Peyer's patch (tissue), 4 donors: ENCODE data around the gene KIFBP. TPM values are rescaled to one million over a fixed set of nuclear protein-coding genes. Genes with fewer than 3 reads are reported as not detected.
"Not testable (repeated sequence)": the region's sequence is repeated elsewhere in the genome, so short reads cannot be mapped to it uniquely, and the experiment has no call there.

Experiments
- DNase-seq, 3 donors: peaks; one replicate each; pipeline ENCODE4 v3.0.0-alpha.2; 2017 to 2019
- H3K27ac ChIP-seq, 4 donors: fragments of 200-600 bp; sonication (generic); one replicate each; pipeline ENCODE4 v1.5.1; 2016 to 2019
- H3K27me3 ChIP-seq, 2 donors: fragments of 200-600 bp; sonication (generic); one replicate each; pipeline ENCODE4 v1.5.1; 2019
- H3K36me3 ChIP-seq, 3 donors: fragments of 200-600 bp; sonication (generic); one replicate each; pipeline ENCODE4 v1.5.1; 2016 to 2019
- H3K4me1 ChIP-seq, 4 donors: fragments of 200-600 bp; sonication (generic); one replicate each; pipeline ENCODE4 v1.5.1; 2016 to 2019
- H3K4me3 ChIP-seq, 4 donors: fragments of 200-600 bp; sonication (generic); 1 replicate in 3 of 4; 2 replicates in 1 of 4; pipeline ENCODE4 v1.5.1; 2016 to 2019; ENCODE audit warnings: mild to moderate bottlenecking in 1 of 4
- H3K9me3 ChIP-seq, 4 donors: fragments of 200-600 bp; sonication (generic); one replicate each; pipeline ENCODE4 v1.5.1; 2016 to 2019; ENCODE audit warnings: mild to moderate bottlenecking in 1 of 4
- POLR2A ChIP-seq, 2 donors: fragments of 450-650 bp; IDR thresholded peaks; one replicate each; pipeline ENCODE4 v1.5.1; 2017; ENCODE audit warnings: antibody characterized with exemption in 2 of 2, mild to moderate bottlenecking in 2 of 2, moderate library complexity in 2 of 2
- total RNA-seq, 4 donors: library from RNA; depleted of rRNA; stranded (reverse); fragments of >200 nt; gene quantifications; one replicate each; pipeline ENCODE4 v1.1.0, GENCODE V29; 2016
- TF ChIP-seq, protein P1 (sequence below), 6 experiments: fragments of 450-650 bp in 4 of 6; fragments of 200-600 bp in 2 of 6; sonication (generic) in 1 of 6; IDR thresholded peaks; one replicate each; pipeline ENCODE4 v1.5.1; 2017 to 2019; ENCODE audit warnings: antibody characterized with exemption in 6 of 6, mild to moderate bottlenecking in 3 of 6, moderate library complexity in 1 of 6

The KIFBP gene
- total RNA-seq, 4 donors from 2014 or later, result 13.1 to 20.7 (median 19.9) TPM

DNA sequence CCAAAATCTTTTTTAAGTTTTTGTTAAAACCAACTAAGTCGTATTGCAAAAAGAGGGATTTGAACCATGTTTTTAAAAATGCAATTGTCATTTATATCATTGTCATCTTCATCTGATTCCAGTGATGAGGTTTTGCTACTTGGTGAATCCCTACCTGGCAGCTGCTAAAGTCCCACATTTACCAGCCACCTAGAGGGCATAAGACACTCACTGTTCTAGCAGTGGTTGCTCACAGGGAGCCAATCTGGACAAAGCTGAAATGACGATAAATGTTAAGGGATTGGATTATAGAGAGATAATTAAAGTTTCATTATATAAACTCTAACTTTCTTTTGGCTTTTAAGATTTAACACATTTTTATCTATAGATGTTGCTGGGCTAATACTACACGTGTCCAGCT lies 18.7 kb downstream of the KIFBP start:
- Histone ChIP-seq H3K4me1 (no peaks in the 10 kb centered on the region), H3K27ac (no peak overlapping the region), H3K9me3 (no peaks in the 10 kb centered on the region), H3K36me3 (peaks cover 0 to 55% (median 0%) of the 10 kb centered on the region in 3 donors), H3K4me3 (no peak overlapping the region), H3K27me3 (no peaks in the 10 kb centered on the region)
- no peak for TF ChIP-seq POLR2A (IDR thresholded peaks at IDR 0.05)
- TF ChIP-seq, protein P1, sequence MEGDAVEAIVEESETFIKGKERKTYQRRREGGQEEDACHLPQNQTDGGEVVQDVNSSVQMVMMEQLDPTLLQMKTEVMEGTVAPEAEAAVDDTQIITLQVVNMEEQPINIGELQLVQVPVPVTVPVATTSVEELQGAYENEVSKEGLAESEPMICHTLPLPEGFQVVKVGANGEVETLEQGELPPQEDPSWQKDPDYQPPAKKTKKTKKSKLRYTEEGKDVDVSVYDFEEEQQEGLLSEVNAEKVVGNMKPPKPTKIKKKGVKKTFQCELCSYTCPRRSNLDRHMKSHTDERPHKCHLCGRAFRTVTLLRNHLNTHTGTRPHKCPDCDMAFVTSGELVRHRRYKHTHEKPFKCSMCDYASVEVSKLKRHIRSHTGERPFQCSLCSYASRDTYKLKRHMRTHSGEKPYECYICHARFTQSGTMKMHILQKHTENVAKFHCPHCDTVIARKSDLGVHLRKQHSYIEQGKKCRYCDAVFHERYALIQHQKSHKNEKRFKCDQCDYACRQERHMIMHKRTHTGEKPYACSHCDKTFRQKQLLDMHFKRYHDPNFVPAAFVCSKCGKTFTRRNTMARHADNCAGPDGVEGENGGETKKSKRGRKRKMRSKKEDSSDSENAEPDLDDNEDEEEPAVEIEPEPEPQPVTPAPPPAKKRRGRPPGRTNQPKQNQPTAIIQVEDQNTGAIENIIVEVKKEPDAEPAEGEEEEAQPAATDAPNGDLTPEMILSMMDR (IDR thresholded peaks at IDR 0.05), result no peak
- DNase-seq, result no peak

DNA sequence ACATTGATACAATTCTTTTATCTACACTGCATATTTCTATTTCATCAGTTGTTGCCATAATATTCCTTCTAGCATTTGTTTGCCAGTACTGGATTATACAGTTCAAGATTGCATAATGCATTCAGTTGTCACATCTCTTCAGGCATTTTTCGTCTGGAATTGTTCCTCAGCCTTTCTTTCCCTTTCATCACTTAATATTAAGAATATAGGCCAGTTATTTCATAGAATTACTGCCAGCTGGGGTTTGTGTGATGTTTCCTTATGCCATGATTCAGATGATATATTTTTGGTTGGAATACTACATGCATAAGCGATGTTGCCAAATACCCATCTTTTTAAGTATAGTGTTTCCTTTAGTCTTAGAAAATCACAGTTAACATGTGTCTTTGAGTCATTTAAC lies 20.8 kb downstream of the KIFBP start:
- peaks cover 0 to 60% (median 0%) of the 10 kb centered on the region in 3 donors for H3K36me3 ChIP-seq
- TF ChIP-seq, protein P1 (IDR thresholded peaks at IDR 0.05), result no peak
- no peak for TF ChIP-seq POLR2A (IDR thresholded peaks at IDR 0.05)

DNA sequence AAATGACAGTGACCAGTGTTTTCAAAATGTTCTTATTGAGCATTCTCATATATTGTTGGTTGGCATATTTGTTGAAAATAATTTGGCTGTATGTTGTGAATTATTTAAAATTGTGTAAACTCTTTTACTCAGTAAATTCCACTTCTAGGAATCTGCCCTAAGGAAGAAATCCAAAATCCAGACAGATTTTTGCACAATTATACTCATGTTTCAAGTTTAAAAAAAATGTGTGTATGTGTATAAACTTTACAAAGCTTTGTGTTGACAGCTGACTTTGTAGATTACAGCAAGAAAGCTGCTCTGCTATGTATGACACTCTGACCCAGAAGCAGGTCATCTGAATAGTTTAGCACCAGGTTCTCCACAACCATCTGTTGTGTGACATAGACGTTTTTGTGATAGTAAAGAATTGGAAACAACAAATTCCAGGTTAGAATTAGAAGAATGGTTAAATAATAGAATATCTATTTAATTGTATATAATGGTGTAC lies 21.6 kb downstream of the KIFBP start:
- Histone ChIP-seq H3K27me3 (no peaks in the 10 kb centered on the region), H3K4me3 (no peak overlapping the region), H3K36me3 (peaks cover 0 to 64% (median 0%) of the 10 kb centered on the region in 3 donors), H3K4me1 (no peaks in the 10 kb centered on the region), H3K27ac (no peak overlapping the region), H3K9me3 (no peaks in the 10 kb centered on the region)
- TF ChIP-seq, protein P1 (IDR thresholded peaks at IDR 0.05), result no peak
- TF ChIP-seq POLR2A (IDR thresholded peaks at IDR 0.05), result no peak
- no peak for DNase-seq

More for the DNA sequence above, 20.8 kb downstream of the KIFBP start:
- Histone ChIP-seq H3K27ac (no peak overlapping the region), H3K4me1 (no peaks in the 10 kb centered on the region), H3K27me3 (no peaks in the 10 kb centered on the region), H3K9me3 (no peaks in the 10 kb centered on the region), H3K4me3 (no peak overlapping the region)
- no peak for DNase-seq

DNA sequence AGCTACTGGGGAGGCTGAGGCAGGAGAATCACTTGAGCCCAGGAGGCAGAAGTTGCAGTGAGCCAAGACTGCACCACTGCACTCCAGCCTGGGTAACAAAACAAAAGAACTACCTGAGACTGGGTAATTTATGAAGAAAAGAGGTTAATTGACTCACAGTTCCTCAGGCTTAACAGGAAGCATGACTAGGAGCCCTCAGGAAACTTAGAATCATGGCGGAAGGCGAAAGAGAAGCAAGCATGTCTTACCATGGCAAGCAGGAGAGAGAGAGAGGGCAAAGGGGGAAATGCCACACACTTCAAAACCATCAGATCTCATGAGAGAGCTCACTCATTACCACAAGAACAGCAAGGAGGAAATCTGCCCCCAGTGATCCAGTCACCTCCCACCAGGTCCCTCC lies 24.2 kb downstream of the KIFBP start:
- not testable (repeated sequence) for H3K27ac ChIP-seq, H3K27me3 ChIP-seq, DNase-seq, H3K9me3 ChIP-seq, H3K4me3 ChIP-seq, H3K4me1 ChIP-seq
- peaks cover 0 to 60% (median 0%) of the 10 kb centered on the region in 3 donors for H3K36me3 ChIP-seq

DNA sequence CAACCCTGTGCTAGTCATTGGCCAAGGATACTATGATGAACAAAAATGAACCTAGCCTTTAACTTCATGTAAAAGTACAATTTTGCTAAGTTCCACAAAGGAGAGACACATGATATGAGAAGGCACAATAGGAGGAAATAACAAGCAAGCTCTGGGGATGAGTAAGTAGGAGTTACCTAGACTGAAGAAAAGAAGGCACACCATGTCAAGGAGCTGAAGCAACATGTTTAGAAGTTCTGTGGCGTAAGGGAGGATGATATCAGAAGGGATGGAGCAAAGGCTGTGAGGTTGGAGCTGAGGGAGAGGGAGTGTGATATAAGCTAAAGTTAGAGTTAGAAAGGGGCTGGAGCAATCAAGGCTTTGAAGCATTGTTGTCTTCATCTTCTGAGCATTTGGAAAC lies 25.6 kb downstream of the KIFBP start:
- no peaks in the 10 kb centered on the region for H3K27me3 ChIP-seq
- TF ChIP-seq, protein P1 (IDR thresholded peaks at IDR 0.05), result no peak
- TF ChIP-seq POLR2A (IDR thresholded peaks at IDR 0.05), result no peak
- DNase-seq, result no peak
- no peaks in the 10 kb centered on the region for H3K9me3 ChIP-seq
- no peak overlapping the region for H3K4me3 ChIP-seq
- H3K36me3 ChIP-seq, result peaks cover 0 to 57% (median 0%) of the 10 kb centered on the region in 3 donors
- no peaks in the 10 kb centered on the region for H3K4me1 ChIP-seq
- no peak overlapping the region for H3K27ac ChIP-seq

DNA sequence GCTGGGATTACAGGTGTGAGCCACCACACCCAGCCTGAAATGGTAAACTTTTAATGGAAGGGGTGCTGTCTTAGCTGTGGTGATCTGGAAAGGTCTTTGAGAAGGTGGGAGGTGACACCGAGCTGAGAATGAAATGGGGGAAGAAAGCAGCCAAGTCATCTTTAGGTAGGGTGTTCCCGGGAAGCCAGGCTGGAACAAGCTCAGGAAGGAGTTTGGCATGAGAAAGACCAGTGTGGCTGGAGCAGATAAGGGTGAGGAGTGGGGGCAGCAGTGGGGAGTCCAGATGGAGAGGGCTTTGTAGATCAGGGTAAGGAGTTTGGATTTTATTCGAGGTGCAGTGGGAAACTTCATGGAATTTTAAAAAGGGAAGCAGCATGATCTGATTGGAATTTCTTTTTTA lies 30.0 kb downstream of the KIFBP start:
- Histone ChIP-seq H3K9me3 (no peaks in the 10 kb centered on the region), H3K4me1 (no peaks in the 10 kb centered on the region), H3K4me3 (no peak overlapping the region), H3K36me3 (peaks cover 0 to 29% (median 0%) of the 10 kb centered on the region in 3 donors), H3K27me3 (no peaks in the 10 kb centered on the region), H3K27ac (no peak overlapping the region)
- TF ChIP-seq, protein P1 (IDR thresholded peaks at IDR 0.05), result no peak
- no peak for TF ChIP-seq POLR2A (IDR thresholded peaks at IDR 0.05)
- DNase-seq, result no peak
